Natural killer cell (primary cell): ENCODE measurements around the gene NECAB2. TPM values are rescaled to one million over a fixed set of nuclear protein-coding genes. Genes with fewer than 3 reads are reported as not detected.

Experiments
- ATAC-seq, 3 donors: fragments of 150-1000 bp in 2 of 3; fragments of 200-7000 bp in 1 of 3; cut with Tn5 transposase; 1 replicate in 1 of 3; 2 replicates in 2 of 3; pipeline ENCODE4 v1.10.0; 2021; ENCODE audit warnings: mild to moderate bottlenecking in 2 of 3, moderate library complexity in 2 of 3
- DNase-seq, 2 donors: peaks; one replicate each; pipeline versions ENCODE4 v3.0.0 to v3.0.0-alpha.2; 2013 to 2021; ENCODE audit warnings: mixed read lengths in 1 of 2
- H3K27ac ChIP-seq: one replicate; pipeline ENCODE4 v1.5.1; 2013; ENCODE audit warnings: mild to moderate bottlenecking, low read length
- H3K27me3 ChIP-seq: one replicate; pipeline ENCODE4 v1.6.1; 2013; ENCODE audit warnings: low read length; ENCODE audit not compliant: control insufficient read depth, insufficient read depth
- H3K36me3 ChIP-seq: one replicate; pipeline ENCODE4 v1.6.1; 2013; ENCODE audit warnings: low read length; ENCODE audit not compliant: control insufficient read depth, insufficient read depth
- H3K4me1 ChIP-seq: one replicate; pipeline ENCODE4 v1.6.1; 2013; ENCODE audit warnings: low read length; ENCODE audit not compliant: control insufficient read depth, insufficient read depth
- H3K4me3 ChIP-seq: one replicate; pipeline ENCODE4 v1.5.1; 2013; ENCODE audit warnings: low read length
- H3K9me3 ChIP-seq: one replicate; pipeline ENCODE4 v1.6.1; 2013; ENCODE audit warnings: low read length; ENCODE audit not compliant: control insufficient read depth, insufficient read depth
- H3K27ac Mint-ChIP-seq, 2 donors: one replicate each; pipeline ENCODE4 v1.8.0; 2022; ENCODE audit warnings: mild to moderate bottlenecking in 2 of 2, mixed read lengths in 2 of 2, moderate library complexity in 1 of 2
- H3K27me3 Mint-ChIP-seq, 2 donors: one replicate each; pipeline ENCODE4 v1.8.0; 2022; ENCODE audit warnings: low read depth in 2 of 2, mixed read lengths in 2 of 2
- H3K36me3 Mint-ChIP-seq: one replicate; pipeline ENCODE4 v1.8.0; 2022; ENCODE audit warnings: mixed read lengths
- H3K4me1 Mint-ChIP-seq, 2 donors: one replicate each; pipeline ENCODE4 v1.8.0; 2022; ENCODE audit warnings: mixed read lengths in 2 of 2
- H3K4me3 Mint-ChIP-seq: one replicate; pipeline ENCODE4 v1.8.0; 2022; ENCODE audit warnings: mild to moderate bottlenecking, moderate library complexity, mixed read lengths
- H3K9me3 Mint-ChIP-seq, 2 donors: one replicate each; pipeline ENCODE4 v1.8.0; 2022; ENCODE audit warnings: mixed read lengths in 2 of 2
- CTCF ChIP-seq: fragments of 200-600 bp; IDR thresholded peaks from one replicate; pipeline ENCODE4 v1.8.0; 2022; ENCODE audit warnings: antibody characterized with exemption
- WGBS: methylation state at CpG from one replicate; pipeline ENCODE4 v1.1.7; 2013; ENCODE audit warnings: missing lambda C conversion rate; ENCODE audit not compliant: insufficient coverage; 5-methylcytosine and 5-hydroxymethylcytosine counted together
- intact Hi-C: fragments of 100-400 bp; cut with micrococcal nuclease; formaldehyde crosslinking; loops from one replicate; pipeline ENCODE4 v1.14.2; 2022
- total RNA-seq, 4 donors: library from RNA; stranded (reverse); fragments of 120-200 nt in 1 of 4; gene quantifications; one replicate each; pipeline versions ENCODE4 v1.2.3 to v1.2.4, GENCODE V29; 2013 to 2022

Gene NECAB2
- total RNA-seq, 3 donors from 2014 or later (not counting 1 experiment from before 2014, with no cell fraction given): 0.75 TPM; not detected in 2

- ATAC-seq: no peak
- no peaks in the 10 kb centered on the region for H3K36me3 ChIP-seq
- peaks cover 10 to 11% of the 10 kb centered on the region in 2 donors for H3K27me3 Mint-ChIP-seq
- H3K4me1 Mint-ChIP-seq: no peaks in the 10 kb centered on the region
- intact Hi-C loops: no loop called here
- no peak overlapping the region for H3K4me3 ChIP-seq
- no peaks in the 10 kb centered on the region for H3K36me3 Mint-ChIP-seq
- no peak for TF ChIP-seq CTCF
- DNase-seq: no peak
- no peaks in the 10 kb centered on the region for H3K9me3 Mint-ChIP-seq
- no peaks in the 10 kb centered on the region for H3K4me1 ChIP-seq
- H3K27me3 ChIP-seq: peaks cover 5% of the 10 kb centered on the region
- H3K27ac ChIP-seq: no peak overlapping the region
- H3K4me3 Mint-ChIP-seq: no peak overlapping the region
- H3K27ac Mint-ChIP-seq: no peak overlapping the region
- H3K9me3 ChIP-seq: no peaks in the 10 kb centered on the region
- 81% methylated on average over 17 of the region's 17 CpGs for WGBS
Observed at GRCh38 chr16:84041881-84042280, 73.8 kb downstream of the NECAB2 start.

- Histone ChIP-seq H3K27me3 (peaks cover 5% of the 10 kb centered on the region), H3K27ac (no peak within 1 kb of the TSS), H3K4me3 (no peak within 1 kb of the TSS), H3K36me3 (no peaks in the 10 kb centered on the region), H3K9me3 (no peaks in the 10 kb centered on the region), H3K4me1 (no peaks in the 10 kb centered on the region)
- Mint-ChIP-seq H3K9me3 (no peaks in the 10 kb centered on the region), H3K27me3 (peaks cover 10 to 11% of the 10 kb centered on the region in 2 donors), H3K4me3 (no peak within 1 kb of the TSS), H3K4me1 (no peaks in the 10 kb centered on the region), H3K27ac (no peak within 1 kb of the TSS), H3K36me3 (no peaks in the 10 kb centered on the region)
- intact Hi-C loops: no loop called here
- 59% methylated on average over 8 of the region's 9 CpGs for WGBS
- no peak for ATAC-seq
- TF ChIP-seq CTCF: no peak
- DNase-seq: no peak
Observed at GRCh38 chr16:84042308-84042878, 74.3 kb downstream of the NECAB2 start, which contains the start of gene SLC38A8. TSS of gene SLC38A8 (minus strand) at chr16:84042795. CDS start at chr16:84042157, 638 bp downstream.

- TF ChIP-seq CTCF: no peak
- no peak overlapping the region for H3K4me3 Mint-ChIP-seq
- H3K27me3 ChIP-seq: peaks cover 5% of the 10 kb centered on the region
- H3K4me1 Mint-ChIP-seq: no peaks in the 10 kb centered on the region
- H3K27me3 Mint-ChIP-seq: peaks cover 10 to 11% of the 10 kb centered on the region in 2 donors
- no peaks in the 10 kb centered on the region for H3K9me3 Mint-ChIP-seq
- intact Hi-C loops: no loop called here
- WGBS: 63% methylated on average over 22 of the region's 22 CpGs
- ATAC-seq (no peak), DNase-seq (no peak)
- no peak overlapping the region for H3K4me3 ChIP-seq
- H3K36me3 Mint-ChIP-seq: no peaks in the 10 kb centered on the region
- H3K4me1 ChIP-seq: no peaks in the 10 kb centered on the region
- no peak overlapping the region for H3K27ac ChIP-seq
- no peaks in the 10 kb centered on the region for H3K9me3 ChIP-seq
- H3K27ac Mint-ChIP-seq: no peak overlapping the region
- no peaks in the 10 kb centered on the region for H3K36me3 ChIP-seq
Observed at GRCh38 chr16:84042879-84043485, 74.9 kb downstream of the NECAB2 start.
